ENCODE results near the gene ZGPAT.

ZGPAT gene

GRCh38 chr20:63691711-63692435, 16.0 kb upstream of the ZGPAT start:
- no peak overlapping the region for H3K4me3 ChIP-seq (ENCODE audit: low read depth, low read length)
- no peak for TF ChIP-seq CTCF (IDR thresholded peaks at IDR 0.05; ENCODE audit: low read depth, low read length)

DNA sequence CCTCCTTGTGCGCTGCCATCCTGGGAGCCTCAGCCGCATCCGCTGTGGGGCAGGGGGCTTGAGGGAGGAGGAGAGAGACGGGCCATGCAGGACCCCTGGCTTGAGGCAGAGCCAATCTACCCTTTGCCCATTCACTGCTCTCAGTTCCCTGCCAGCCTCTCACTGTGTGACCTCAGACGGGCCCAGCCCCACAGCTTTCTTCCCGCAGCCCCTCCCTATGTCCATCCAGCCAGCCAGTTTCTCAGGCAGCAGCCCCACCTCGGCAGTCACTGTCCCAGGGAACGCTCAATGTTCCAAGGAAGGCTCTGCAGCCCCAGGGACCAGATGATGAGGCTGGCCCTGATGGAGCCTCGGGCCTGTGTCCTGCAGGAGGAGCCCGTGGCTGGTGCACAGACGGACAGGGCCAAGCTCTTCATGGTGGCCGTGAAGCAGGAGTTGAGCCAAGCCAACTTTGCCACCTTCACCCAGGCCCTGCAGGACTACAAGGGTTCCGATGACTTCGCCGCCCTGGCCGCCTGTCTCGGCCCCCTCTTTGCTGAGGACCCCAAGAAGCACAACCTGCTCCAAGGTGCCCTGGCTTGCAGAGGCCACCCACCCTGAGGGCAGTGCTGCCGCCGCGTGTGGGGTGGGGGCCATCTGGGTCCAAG, 15.3 kb upstream of the ZGPAT start:
- TF ChIP-seq CTCF (IDR thresholded peaks at IDR 0.05; ENCODE audit: low read depth, low read length): no peak
- no peak overlapping the region for H3K4me3 ChIP-seq (ENCODE audit: low read depth, low read length)

GRCh38 chr20:63693083-63693732, 14.6 kb upstream of the ZGPAT start:
- no peak overlapping the region for H3K4me3 ChIP-seq (ENCODE audit: low read depth, low read length)
- TF ChIP-seq CTCF (IDR thresholded peaks at IDR 0.05; ENCODE audit: low read depth, low read length): no peak

DNA sequence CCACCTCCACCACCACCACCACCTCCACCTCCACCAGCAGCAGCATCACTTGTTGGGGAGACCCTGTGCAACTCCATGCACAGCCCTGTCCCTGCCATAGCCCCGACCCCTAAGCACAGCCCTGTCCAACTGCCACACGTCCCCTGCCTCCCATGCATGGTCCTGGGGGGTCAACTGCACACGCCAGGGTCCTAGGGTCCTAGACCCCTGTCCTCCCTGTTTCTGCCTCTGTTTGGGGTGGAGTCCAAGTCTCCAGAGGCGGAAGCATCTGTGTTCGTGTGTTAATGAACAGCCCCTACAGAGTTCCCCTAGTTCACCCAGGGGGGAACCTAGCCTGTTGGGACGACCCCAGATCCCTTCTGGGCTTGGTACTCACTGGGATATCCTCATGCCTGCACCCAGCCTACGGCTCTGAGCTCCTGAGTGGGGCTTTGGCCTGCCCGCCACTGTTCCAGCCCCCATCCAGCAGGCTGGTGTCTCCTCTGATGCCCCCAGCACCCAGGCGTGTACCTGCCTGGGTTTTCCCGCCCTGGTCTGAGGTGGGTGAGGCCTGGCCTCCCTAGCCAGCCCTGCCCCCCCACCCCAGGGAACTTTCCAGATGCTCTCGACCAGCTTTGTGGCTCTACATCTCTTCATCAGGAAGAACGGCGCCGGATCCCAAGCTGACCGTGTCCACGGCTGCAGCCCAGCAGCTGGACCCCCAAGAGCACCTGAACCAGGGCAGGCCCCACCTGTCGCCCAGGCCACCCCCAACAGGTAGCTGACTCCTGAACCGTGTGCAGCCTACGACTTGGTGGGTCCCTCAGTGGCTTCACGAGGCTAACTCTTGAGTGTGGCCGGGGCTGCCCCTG, 13.9 kb upstream of the ZGPAT start:
- no peak for TF ChIP-seq CTCF (IDR thresholded peaks at IDR 0.05; ENCODE audit: low read depth, low read length)
- H3K4me3 ChIP-seq (ENCODE audit: low read depth, low read length): no peak overlapping the region

- no peak overlapping the region for H3K4me3 ChIP-seq (ENCODE audit: low read depth, low read length)
- TF ChIP-seq CTCF (IDR thresholded peaks at IDR 0.05; ENCODE audit: low read depth, low read length): no peak
Observed at GRCh38 chr20:63694584-63695423, 13.0 kb upstream of the ZGPAT start.

GRCh38 chr20:63695424-63696305, 12.2 kb upstream of the ZGPAT start:
- no peak overlapping the region for H3K4me3 ChIP-seq (ENCODE audit: low read depth, low read length)
- TF ChIP-seq CTCF (IDR thresholded peaks at IDR 0.05; ENCODE audit: low read depth, low read length): no peak

Measured in WI38 (cell line).